Effector memory CD8-positive, alpha-beta T cell (primary cell): ENCODE results near the gene TBC1D14.

Source experiments
- ATAC-seq: fragments of 150-1000 bp; cut with Tn5 transposase; replicated peaks from 2 replicates; pipeline ENCODE4 v1.10.0; 2021; ENCODE audit warnings: mild to moderate bottlenecking, moderate library complexity
- DNase-seq, 3 experiments: peaks; one replicate each; pipeline ENCODE4 v3.0.0; 2021
- H3K27ac Mint-ChIP-seq, 2 donors: one replicate each; pipeline ENCODE4 v1.8.0; 2022; ENCODE audit warnings: mild to moderate bottlenecking in 2 of 2, mixed read lengths in 2 of 2, moderate library complexity in 2 of 2
- H3K27me3 Mint-ChIP-seq, 2 donors: one replicate each; pipeline ENCODE4 v1.8.0; 2022; ENCODE audit warnings: mixed read lengths in 2 of 2
- H3K36me3 Mint-ChIP-seq: one replicate; pipeline ENCODE4 v1.8.0; 2022; ENCODE audit warnings: mild to moderate bottlenecking, moderate library complexity, mixed read lengths; ENCODE audit not compliant: insufficient read depth
- H3K4me1 Mint-ChIP-seq, 2 donors: one replicate each; pipeline ENCODE4 v1.8.0; 2022; ENCODE audit warnings: low read depth in 2 of 2, mixed read lengths in 2 of 2
- H3K4me3 Mint-ChIP-seq, 2 donors: one replicate each; pipeline ENCODE4 v1.8.0; 2022; ENCODE audit warnings: mild to moderate bottlenecking in 2 of 2, mixed read lengths in 2 of 2, moderate library complexity in 2 of 2
- H3K9me3 Mint-ChIP-seq, 2 donors: one replicate each; pipeline ENCODE4 v1.8.0; 2022; ENCODE audit warnings: mixed read lengths in 2 of 2

Gene TBC1D14

DNA sequence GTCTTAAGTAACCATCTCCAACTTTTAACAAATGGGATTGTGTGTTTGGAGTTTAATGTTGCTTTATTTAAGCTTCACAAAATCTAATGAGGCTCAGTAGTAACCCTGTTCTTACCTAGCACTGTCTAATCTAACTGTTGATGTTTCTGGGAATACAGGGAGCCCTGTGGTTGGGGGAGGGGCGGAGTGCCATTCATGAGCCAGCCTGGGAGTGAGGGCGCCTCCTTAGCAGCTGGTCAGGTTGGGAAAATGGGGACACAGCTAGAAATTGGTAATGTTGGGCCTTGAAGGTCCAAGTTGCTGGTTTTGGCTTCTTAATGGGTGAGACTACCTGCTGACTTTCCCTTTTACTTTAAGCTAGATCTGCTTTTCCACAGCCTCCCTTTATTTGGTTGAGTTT is 110.7 kb downstream of the TBC1D14 start:
- H3K36me3 Mint-ChIP-seq = peaks cover 22% of the 10 kb centered on the region
- no peak overlapping the region for H3K4me3 Mint-ChIP-seq
- peaks cover 0 to 5% of the 10 kb centered on the region in 2 donors for H3K4me1 Mint-ChIP-seq

DNA sequence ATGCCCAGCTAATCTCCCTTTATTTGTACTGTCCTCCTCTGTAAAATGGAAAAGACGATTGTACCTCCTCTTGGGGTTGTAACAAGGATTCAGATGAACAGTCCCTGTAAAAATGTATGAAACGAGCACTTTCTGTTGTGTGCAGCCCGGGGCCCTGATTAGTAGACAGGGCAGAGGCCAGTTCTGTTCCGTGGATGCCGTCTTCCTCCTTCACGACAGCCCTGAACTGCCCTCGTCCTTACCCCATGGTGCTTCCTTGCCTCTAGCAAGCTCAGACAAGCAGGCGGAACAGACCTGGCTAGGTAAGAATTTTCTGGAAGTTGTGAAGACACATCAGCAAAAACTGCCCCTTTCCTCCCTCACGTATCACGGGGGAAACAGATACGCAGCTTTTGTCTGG is 111.2 kb downstream of the TBC1D14 start:
- Mint-ChIP-seq H3K4me3 (no peak overlapping the region), H3K36me3 (peaks cover 22% of the 10 kb centered on the region), H3K27me3 (no peaks in the 10 kb centered on the region), H3K27ac (peak overlapping the region; percentile 53 to 58), H3K4me1 (peaks cover 0 to 5% of the 10 kb centered on the region in 2 donors), H3K9me3 (no peaks in the 10 kb centered on the region)
- no peak for DNase-seq
- no peak for ATAC-seq

More for the DNA sequence above, 110.7 kb downstream of the TBC1D14 start:
- DNase-seq = no peak
- no peak for ATAC-seq
- H3K9me3 Mint-ChIP-seq = no peaks in the 10 kb centered on the region
- H3K27me3 Mint-ChIP-seq = no peaks in the 10 kb centered on the region
- peak overlapping the region; percentile 53 to 58 for H3K27ac Mint-ChIP-seq

DNA sequence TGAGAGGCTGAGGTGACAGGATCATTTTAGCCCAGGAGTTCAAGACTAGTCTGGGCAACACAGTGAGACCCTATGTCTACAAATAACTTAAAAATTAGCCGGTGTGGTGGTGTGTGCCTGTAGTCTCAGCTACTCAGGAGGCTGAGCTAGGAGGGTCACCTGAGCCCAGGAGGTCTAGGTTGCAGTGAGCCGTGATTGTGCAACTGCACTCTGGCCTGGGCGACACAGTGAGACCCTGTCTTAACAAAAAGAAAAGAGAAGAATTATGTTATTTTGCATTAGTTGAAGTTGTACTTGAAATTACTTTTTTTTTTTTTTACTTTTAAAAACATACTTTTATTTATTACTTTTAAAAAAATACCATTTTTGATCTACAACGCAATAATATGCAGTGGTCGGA is 111.7 kb downstream of the TBC1D14 start:
- no peak for ATAC-seq

DNA sequence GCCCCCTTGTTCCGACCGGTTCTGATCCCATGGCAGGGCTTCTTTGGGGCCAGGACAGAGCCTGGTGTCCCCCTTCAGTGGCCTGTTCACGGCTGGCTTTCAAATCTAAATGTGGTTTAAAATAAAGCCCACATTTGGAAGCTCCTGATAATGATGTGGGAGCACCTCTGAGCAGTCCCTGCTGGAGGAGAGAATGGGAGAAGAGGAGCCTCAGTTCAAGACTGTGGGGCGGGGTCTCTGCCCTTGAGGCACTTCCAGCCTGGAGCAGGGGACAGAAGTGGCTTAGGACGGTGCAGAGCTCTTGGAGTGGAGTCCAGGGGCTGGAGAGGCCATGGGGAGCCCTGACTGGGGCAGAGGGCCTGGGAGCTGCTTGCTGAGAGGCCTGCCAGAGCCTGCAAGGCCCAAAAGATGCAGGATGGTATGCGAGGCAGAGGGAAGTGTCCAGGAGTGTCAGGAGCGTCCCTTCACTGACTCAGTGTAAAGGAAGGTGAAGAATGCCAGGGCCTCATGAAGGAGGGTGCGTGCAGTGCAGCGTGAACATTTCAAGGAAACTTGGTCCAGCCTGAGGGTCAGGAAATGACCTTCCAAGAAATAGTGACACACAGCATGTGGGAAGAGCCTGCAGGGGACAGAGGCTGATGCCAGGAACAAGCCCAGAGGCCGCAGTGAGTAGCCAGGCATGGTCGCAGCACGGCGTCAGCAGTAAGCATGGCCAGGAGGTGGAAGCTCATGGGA is 112.5 kb downstream of the TBC1D14 start:
- DNase-seq (no peak), ATAC-seq (no peak)
- no peak overlapping the region for H3K27ac Mint-ChIP-seq
- H3K9me3 Mint-ChIP-seq = no peaks in the 10 kb centered on the region
- no peaks in the 10 kb centered on the region for H3K27me3 Mint-ChIP-seq
- peaks cover 0 to 5% of the 10 kb centered on the region in 2 donors for H3K4me1 Mint-ChIP-seq
- peaks cover 22% of the 10 kb centered on the region for H3K36me3 Mint-ChIP-seq
- H3K4me3 Mint-ChIP-seq = no peak overlapping the region

More for the DNA sequence above, 111.7 kb downstream of the TBC1D14 start:
- Mint-ChIP-seq H3K27ac (peak overlapping the region; percentile 53 to 58), H3K36me3 (peaks cover 22% of the 10 kb centered on the region), H3K4me1 (peaks cover 0 to 5% of the 10 kb centered on the region in 2 donors), H3K27me3 (no peaks in the 10 kb centered on the region), H3K4me3 (no peak overlapping the region), H3K9me3 (no peaks in the 10 kb centered on the region)
- DNase-seq = no peak

DNA sequence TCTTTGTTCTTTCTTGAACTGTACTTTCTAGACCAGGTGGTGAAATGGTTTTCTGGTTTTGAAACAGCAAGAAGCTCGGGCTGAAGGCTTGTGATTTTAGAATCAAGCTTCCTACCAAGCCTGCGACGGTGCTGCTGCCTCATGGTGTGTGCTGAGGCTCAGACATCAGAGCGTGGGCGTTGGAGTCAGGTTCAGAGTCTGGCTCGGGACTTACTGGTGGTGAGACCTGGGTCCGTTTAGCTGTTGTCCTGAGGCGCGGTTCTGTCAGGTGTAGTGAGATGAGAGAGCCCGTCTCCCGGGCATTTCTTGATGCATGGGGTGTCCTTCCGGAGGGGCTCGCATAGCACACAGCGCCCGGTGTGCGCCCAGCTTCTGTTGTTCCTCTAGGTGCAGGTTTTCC is 113.9 kb downstream of the TBC1D14 start:
- Mint-ChIP-seq H3K27me3 (no peaks in the 10 kb centered on the region), H3K27ac (peak overlapping the region in 1 of 2 donors; percentile 19), H3K9me3 (no peaks in the 10 kb centered on the region), H3K4me1 (peaks cover 7 to 10% of the 10 kb centered on the region in 2 donors), H3K4me3 (no peak overlapping the region), H3K36me3 (peaks cover 21% of the 10 kb centered on the region)
- ATAC-seq = no peak
- DNase-seq = no peak

DNA sequence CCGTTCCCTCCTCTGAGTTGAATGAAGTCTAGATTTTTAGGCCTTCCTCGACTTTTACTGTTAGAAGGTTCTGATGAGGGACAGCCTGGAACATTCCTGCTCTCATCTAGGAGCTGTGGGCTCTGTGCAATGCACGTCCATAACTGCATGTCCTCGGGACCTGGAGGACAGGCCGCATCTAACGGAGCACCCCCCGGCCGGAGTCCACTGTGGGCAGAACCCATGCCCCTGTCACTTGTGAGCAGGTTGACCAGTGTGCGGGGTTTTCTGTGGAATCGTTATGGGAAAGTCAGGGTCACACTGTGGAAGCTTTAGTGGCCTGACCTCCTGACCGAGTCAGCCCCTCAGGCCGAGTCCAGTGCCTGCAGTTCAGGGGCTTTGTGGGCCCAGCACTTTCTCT is 114.3 kb downstream of the TBC1D14 start:
- Mint-ChIP-seq H3K4me1 (peaks cover 7 to 10% of the 10 kb centered on the region in 2 donors), H3K27me3 (no peaks in the 10 kb centered on the region), H3K36me3 (peaks cover 19% of the 10 kb centered on the region), H3K4me3 (no peak overlapping the region), H3K9me3 (no peaks in the 10 kb centered on the region), H3K27ac (no peak overlapping the region)
- DNase-seq (no peak), ATAC-seq (no peak)

DNA sequence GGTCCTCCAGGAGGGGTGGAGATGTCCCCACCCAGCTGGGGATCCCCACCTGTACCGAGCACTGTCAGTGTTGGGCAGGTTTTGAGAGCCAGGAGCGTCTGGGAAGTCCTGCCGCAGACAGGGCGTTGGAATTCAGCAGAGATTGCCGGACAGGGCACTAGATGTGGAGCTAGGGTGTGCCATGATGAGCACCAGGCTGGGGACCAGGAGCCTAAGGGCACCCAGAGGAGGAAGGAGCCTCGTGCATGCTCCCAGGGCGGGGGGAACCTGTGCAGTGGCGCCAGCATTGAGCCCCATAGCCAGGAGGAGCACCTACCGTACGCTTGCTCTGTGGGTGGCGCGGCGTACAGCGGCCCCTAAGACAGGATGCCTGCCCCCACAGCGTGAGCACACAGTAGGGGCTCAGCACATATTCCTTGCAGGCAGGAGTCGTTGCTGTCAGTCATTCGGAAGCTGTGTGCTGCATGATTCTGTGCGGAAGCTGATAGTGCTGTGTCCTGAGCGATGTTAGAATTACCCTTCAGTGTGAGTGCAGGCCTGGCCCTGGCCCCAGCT is 114.8 kb downstream of the TBC1D14 start:
- Mint-ChIP-seq H3K27me3 (no peaks in the 10 kb centered on the region), H3K4me3 (no peak overlapping the region), H3K36me3 (peaks cover 21% of the 10 kb centered on the region), H3K4me1 (peaks cover 7 to 10% of the 10 kb centered on the region in 2 donors), H3K9me3 (no peaks in the 10 kb centered on the region), H3K27ac (no peak overlapping the region)
- DNase-seq (no peak), ATAC-seq (no peak)

DNA sequence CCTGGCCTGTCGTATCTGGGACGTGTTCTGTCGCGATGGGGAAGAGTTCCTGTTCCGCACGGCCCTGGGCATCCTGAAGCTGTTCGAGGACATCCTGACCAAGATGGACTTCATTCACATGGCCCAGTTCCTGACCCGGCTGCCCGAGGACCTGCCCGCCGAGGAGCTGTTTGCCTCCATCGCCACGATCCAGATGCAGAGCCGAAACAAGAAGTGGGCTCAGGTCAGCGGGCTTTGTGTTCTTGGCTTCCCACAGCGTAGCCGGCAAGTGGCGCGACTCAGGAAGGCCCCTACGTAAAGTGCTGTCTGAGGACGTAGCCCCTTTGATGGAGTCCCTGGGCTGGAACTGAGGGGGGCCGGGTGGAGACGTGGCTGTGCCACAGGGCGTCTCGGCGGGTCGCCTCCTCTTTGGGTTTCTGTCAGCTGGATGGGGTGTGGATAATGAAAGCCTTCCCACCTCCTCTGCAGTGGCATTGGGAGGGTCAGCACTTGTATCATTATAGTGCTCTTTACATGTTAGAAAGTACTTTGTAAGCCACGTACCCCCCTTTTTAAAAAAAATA is 115.5 kb downstream of the TBC1D14 start:
- peaks cover 7 to 10% of the 10 kb centered on the region in 2 donors for H3K4me1 Mint-ChIP-seq
- H3K4me3 Mint-ChIP-seq = no peak overlapping the region
- no peak for DNase-seq
- peaks cover 27% of the 10 kb centered on the region for H3K36me3 Mint-ChIP-seq
- no peaks in the 10 kb centered on the region for H3K27me3 Mint-ChIP-seq
- H3K27ac Mint-ChIP-seq = no peak overlapping the region
- ATAC-seq = no peak
- no peaks in the 10 kb centered on the region for H3K9me3 Mint-ChIP-seq

DNA sequence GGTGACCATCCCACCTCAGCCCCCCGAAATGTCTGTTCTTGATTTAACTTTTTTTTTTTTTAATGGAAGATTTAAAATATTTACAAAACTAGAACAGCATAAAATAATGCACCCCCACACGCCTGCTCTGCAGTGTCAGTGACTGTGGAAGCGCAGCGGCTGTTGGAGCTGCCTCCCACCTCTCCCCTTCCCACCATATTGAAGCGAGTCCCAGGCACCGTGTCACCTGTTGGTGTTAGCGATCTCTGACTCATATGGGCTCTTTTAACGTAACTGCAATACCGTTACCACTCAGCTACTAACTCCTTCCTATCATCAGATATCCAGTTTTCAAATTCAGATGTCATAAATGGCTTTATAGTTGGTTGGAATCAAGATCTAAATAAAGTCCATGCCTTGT is 116.5 kb downstream of the TBC1D14 start:
- Mint-ChIP-seq H3K27ac (peak overlapping the region in 1 of 2 donors; percentile 41), H3K27me3 (no peaks in the 10 kb centered on the region), H3K9me3 (no peaks in the 10 kb centered on the region), H3K4me1 (peaks cover 7 to 10% of the 10 kb centered on the region in 2 donors), H3K36me3 (peaks cover 20% of the 10 kb centered on the region), H3K4me3 (no peak overlapping the region)
- no peak for DNase-seq
- no peak for ATAC-seq

DNA sequence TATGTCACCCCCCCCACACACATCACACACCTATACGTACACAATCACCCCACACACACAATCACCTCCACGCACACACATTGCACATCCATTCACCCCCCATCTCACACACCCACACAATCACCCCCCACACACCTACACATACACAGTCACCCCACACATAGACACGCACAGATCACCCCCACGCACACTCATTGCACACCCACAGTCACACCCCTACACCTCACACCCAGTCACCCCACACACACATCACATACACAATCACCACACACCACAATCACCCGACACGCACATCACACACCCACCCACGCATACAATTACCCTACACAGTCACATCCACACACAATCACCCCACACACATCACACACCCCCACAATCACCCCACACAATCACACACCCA is 117.7 kb downstream of the TBC1D14 start:
- DNase-seq = no peak
- H3K4me1 Mint-ChIP-seq = peaks cover 3 to 10% of the 10 kb centered on the region in 2 donors
- peaks cover 22% of the 10 kb centered on the region for H3K36me3 Mint-ChIP-seq
- ATAC-seq = no peak
- no peaks in the 10 kb centered on the region for H3K9me3 Mint-ChIP-seq
- H3K27ac Mint-ChIP-seq = no peak overlapping the region
- no peaks in the 10 kb centered on the region for H3K27me3 Mint-ChIP-seq
- no peak overlapping the region for H3K4me3 Mint-ChIP-seq

DNA sequence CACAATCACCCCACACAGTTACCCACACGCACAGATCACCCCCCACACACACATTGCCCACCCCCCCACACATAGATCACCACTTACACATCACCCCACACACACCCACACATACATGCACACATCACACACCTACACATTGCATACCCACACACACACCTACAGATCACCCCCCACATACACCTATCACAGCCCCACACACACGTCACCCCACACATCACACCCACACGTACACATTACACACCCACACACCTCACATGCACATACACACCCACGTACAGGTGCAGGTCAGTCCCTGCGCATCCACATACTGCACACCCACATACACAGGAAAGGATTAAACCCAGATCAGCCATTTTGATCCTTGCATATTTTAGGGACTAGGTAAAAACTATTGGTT is 118.3 kb downstream of the TBC1D14 start:
- no peaks in the 10 kb centered on the region for H3K9me3 Mint-ChIP-seq
- DNase-seq = no peak
- no peaks in the 10 kb centered on the region for H3K27me3 Mint-ChIP-seq
- peaks cover 26% of the 10 kb centered on the region for H3K36me3 Mint-ChIP-seq
- peak overlapping the region in 1 of 2 donors; percentile 52 for H3K27ac Mint-ChIP-seq
- H3K4me3 Mint-ChIP-seq = no peak overlapping the region
- peaks cover 1 to 10% of the 10 kb centered on the region in 2 donors for H3K4me1 Mint-ChIP-seq
- no peak for ATAC-seq

DNA sequence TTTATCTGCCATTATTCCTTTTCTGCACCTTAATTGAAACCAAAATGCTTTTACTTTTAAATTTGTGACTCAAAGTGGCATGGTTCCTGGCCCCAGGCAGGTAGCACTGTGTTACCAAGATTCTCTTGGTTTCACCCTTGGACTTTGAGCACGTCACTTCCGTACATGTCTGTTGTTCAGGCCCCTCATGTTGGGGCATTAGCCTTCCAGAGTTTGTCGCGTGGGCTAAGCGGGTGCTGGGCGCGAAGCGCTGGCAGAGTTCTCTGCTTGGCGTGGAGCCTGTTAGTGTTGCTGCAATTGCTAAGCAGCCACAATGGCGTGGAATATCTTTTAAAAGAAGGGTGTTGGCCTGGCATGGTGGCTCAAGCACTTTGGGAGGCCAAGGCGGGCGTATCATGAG is 119.6 kb downstream of the TBC1D14 start:
- DNase-seq (no peak), ATAC-seq (no peak)
- no peaks in the 10 kb centered on the region for H3K9me3 Mint-ChIP-seq
- H3K27me3 Mint-ChIP-seq = no peaks in the 10 kb centered on the region
- H3K4me3 Mint-ChIP-seq = no peak overlapping the region
- peaks cover 27% of the 10 kb centered on the region for H3K36me3 Mint-ChIP-seq
- peaks cover 1 to 10% of the 10 kb centered on the region in 2 donors for H3K4me1 Mint-ChIP-seq
- H3K27ac Mint-ChIP-seq = peak overlapping the region in 1 of 2 donors; percentile 46

DNA sequence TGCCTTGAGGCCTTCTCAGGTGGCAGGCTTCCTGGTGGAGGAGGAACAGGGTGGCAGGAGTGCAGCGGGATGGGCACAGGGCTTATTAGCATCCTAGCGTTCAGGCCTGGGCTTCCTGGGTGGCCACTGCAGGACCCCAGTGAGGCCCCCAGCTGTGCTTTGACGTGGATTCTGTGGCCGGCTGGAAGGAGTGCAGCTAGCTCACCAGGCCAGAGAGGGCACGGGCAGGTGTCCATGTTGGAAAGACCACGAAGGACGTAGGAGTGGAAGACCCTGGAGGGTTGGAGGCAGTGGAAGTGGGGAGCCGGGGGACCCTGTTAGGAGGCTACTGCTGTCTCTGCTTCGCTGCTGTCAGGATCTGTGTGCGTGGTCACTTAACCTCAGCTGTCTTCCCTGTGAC is 120.3 kb downstream of the TBC1D14 start:
- Mint-ChIP-seq H3K27ac (peak overlapping the region in 1 of 2 donors; percentile 46), H3K9me3 (no peaks in the 10 kb centered on the region), H3K4me1 (peaks cover 1 to 10% of the 10 kb centered on the region in 2 donors), H3K36me3 (peaks cover 22% of the 10 kb centered on the region), H3K27me3 (no peaks in the 10 kb centered on the region), H3K4me3 (no peak overlapping the region)
- DNase-seq = no peak
- ATAC-seq = no peak

DNA sequence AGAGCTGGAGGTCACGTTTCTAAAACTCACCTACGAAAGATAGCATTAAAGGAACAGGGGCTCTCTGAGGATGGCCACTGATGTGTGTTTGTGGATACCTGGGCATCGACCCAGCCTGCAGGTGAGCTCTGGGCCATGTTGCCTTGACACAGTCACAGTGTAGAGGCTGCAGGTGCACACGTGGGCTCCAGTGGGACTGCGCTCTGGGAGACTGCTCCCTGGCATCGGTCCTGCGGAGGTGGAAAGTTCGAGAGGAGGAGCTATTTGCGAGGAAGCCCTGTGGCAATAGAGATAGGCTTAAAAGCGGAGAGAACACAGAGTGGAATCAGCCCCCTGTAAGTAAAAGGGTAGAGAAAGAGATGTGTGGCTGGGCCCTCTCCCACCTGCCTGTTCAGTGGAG is 121.2 kb downstream of the TBC1D14 start:
- no peak for DNase-seq
- Mint-ChIP-seq H3K4me1 (peaks cover 1 to 10% of the 10 kb centered on the region in 2 donors), H3K9me3 (no peaks in the 10 kb centered on the region), H3K27me3 (no peaks in the 10 kb centered on the region), H3K36me3 (peaks cover 22% of the 10 kb centered on the region), H3K4me3 (no peak overlapping the region), H3K27ac (no peak overlapping the region)
- ATAC-seq = no peak
